Germinal center (tissue), 1 donor: ENCODE data around the gene HEXIM1.
A peak's percentile ranks its signal among the peaks of the same experiment; 100 is the strongest.

ENCODE experiments used
- DNase-seq: peaks from one replicate; pipeline ENCODE4 v3.0.0; 2012; ENCODE audit warnings: mixed read lengths, low spot score

The HEXIM1 gene

DNA sequence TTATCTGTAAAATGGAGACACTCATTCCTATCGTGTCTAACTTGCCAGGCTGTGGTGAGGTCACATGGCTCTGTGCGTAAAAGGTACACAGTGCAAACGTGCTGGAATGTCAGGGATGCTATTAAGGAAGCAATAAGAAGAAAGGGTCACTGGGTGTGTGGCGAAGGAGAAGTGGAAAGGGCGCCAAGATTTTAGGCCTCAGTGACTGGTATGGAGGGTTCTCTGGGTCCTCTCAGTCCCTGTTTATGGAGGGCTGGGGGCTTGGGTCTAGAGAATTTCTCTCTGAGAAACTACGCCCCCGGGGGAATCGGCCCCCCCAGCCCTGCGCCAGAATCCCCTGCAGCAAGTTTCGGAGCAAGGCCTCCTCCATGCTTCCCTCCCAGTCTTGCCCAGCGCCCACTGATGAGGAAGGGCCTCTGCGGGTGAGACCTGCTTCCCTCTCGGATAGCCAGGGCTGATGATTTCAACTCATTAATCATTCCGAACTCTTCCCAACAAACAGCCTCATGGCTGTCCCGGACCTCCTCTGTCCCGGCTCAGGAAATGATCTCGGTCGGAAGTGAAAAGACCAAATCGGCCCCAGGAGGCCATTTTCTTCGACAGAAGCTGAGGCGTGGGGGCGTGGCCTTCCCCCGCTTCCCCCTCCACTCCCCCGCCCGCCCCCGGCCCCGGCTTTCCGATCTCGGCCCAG is 1.2 kb upstream of the HEXIM1 start:
- DNase-seq: peak; percentile 60

DNA sequence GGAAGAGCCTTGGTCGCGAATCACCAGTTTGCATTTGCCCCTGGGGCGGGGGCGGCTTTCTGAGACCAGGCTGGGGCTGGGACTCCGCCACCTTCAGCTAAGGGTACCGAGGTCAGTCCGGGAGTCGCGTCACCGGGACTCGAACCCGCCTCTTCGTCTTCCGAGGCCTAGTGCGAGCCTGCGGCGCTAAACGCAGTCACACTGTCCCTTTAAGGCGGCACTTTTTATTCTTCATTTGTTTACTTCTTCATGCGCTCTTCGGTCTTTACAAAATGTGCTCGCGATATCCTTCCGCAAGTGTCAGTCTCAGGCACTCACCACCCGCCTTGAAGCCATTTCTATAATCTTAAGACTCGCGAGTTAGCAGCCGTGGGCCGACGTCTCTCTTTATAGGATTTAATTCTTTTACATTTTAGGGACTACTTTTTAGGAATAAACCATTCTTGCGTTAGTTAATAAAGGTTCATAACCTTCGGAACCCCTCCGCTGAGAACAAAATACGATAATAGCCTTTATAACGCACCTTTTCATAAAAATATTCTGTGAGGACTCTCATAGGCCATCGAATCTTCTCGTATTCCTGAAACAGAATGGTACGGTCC is 593 bp upstream of the HEXIM1 start:
- DNase-seq: peak; percentile 71

DNA sequence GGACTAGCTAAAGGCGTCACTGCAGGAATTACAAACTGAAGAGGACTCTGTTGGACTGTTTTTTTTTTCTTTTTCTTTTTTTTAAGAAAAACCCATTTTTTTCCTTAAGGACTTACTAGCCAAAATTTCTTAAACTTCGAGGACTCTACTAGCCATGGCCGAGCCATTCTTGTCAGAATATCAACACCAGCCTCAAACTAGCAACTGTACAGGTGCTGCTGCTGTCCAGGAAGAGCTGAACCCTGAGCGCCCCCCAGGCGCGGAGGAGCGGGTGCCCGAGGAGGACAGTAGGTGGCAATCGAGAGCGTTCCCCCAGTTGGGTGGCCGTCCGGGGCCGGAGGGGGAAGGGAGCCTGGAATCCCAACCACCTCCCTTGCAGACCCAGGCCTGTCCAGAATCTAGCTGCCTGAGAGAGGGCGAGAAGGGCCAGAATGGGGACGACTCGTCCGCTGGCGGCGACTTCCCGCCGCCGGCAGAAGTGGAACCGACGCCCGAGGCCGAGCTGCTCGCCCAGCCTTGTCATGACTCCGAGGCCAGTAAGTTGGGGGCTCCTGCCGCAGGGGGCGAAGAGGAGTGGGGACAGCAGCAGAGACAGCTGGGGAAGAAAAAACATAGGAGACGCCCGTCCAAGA is 878 bp downstream of the HEXIM1 start:
- peak; percentile 78 for DNase-seq

DNA sequence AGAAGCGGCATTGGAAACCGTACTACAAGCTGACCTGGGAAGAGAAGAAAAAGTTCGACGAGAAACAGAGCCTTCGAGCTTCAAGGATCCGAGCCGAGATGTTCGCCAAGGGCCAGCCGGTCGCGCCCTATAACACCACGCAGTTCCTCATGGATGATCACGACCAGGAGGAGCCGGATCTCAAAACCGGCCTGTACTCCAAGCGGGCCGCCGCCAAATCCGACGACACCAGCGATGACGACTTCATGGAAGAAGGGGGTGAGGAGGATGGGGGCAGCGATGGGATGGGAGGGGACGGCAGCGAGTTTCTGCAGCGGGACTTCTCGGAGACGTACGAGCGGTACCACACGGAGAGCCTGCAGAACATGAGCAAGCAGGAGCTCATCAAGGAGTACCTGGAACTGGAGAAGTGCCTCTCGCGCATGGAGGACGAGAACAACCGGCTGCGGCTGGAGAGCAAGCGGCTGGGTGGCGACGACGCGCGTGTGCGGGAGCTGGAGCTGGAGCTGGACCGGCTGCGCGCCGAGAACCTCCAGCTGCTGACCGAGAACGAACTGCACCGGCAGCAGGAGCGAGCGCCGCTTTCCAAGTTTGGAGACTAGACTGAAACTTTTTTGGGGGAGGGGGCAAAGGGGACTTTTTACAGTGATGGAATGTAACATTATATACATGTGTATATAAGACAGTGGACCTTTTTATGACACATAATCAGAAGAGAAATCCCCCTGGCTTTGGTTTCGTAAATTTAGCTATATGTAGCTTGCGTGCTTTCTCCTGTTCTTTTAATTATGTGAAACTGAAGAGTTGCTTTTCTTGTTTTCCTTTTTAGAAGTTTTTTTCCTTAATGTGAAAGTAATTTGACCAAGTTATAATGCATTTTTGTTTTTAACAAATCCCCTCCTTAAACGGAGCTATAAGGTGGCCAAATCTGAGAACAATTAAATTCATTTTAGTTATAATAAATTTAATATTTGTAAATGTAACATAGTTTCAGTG is 1.7 kb downstream of the HEXIM1 start:
- no peak for DNase-seq

DNA sequence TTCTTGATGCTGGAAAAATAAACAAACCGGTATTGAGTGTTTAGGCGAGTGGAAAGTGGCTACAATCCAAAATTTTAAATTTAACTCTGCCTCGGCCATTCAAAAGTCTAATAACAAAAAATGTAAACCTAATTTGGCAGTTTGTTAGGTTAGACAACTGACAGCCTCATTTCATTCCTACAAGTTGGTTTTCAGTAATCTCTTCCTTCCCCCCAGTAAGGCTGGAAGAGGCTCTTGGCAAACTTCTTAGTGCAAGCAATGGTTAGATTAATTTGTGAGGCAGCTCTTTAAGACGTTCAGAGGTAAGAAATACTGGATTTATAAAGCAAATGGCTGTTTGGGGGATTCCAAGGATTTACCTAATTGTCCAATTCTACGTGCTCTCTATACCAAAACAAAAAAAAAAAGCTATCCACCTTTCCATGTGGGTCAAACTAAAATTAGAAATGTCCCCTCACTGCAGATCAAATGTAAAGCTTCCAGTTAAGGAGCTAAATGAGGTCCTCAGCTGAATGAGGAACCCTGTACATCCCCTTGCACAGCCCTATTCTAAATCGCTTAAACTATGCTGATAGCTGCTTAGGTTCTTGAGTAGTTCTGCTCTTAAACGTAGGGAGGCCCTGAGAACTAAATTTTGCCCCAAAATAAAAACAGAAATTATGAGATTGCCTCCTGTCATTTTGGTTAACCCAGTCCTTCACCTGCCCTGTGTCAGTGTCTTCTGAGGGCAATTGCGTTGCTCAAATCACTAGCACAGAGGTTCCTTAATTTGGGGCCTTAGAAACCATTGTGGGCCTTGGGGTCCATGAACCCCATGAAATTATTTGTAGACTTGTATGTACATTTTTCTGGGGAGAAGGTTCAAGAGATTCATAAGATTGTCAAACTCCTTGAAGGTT is 2.9 kb downstream of the HEXIM1 start:
- DNase-seq: no peak

DNA sequence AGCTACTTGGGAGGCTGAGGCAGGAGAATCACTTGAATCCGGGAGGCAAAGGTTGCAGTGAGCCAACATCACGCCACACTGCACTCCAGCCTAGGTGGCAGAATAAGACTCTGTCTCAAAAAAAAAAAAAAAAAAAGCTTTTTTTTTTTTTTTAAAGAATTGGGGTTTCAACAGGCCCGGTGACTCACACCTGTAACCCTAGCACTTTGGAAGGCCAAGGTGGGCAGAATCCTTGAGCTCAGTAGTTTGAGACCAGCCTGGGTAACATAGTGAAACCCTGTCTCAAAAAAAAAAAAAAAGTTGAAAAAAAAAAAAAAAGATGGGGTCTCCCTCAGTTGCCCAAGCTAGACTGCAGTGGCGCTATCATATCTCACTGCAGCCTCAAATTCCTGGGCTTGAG is 6.8 kb downstream of the HEXIM1 start:
- DNase-seq: no peak

DNA sequence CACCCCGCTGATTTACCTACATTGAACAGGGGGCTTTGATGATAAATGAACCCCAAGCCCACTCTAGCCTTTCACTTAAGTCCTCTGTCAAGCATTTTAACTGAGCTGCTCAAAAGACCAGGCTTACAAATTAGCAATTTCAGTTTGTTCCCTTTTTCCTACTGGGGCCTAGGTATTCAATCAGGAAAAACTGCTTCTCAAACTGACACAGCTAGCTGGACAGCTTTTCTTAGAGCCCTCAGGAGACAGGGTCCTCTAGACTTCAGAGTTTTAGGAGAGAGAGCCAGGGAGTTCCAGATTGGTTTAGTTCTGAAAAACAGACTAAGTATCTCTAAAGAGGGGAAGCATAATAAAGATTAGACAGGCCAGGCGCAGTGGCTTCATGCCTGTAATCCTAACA is 7.2 kb downstream of the HEXIM1 start:
- no peak for DNase-seq

DNA sequence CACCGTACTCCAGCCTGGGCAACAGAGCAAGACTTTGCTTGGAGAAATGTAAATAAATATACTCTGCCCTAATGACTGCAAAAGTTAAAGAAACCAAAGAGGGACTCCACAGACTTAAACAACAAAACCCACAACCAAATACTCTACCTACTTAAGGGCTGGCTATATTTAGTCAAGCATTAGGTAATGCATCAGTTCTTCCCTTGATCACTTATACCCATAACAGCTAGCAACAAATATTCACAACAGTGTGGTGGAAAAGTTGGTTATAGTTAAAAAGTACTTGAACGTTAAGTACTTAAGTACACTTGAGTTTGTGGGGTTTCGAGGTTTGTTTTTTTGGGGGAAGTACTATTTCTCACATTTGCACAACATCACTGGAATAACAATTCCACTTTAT is 8.0 kb downstream of the HEXIM1 start:
- DNase-seq: no peak

DNA sequence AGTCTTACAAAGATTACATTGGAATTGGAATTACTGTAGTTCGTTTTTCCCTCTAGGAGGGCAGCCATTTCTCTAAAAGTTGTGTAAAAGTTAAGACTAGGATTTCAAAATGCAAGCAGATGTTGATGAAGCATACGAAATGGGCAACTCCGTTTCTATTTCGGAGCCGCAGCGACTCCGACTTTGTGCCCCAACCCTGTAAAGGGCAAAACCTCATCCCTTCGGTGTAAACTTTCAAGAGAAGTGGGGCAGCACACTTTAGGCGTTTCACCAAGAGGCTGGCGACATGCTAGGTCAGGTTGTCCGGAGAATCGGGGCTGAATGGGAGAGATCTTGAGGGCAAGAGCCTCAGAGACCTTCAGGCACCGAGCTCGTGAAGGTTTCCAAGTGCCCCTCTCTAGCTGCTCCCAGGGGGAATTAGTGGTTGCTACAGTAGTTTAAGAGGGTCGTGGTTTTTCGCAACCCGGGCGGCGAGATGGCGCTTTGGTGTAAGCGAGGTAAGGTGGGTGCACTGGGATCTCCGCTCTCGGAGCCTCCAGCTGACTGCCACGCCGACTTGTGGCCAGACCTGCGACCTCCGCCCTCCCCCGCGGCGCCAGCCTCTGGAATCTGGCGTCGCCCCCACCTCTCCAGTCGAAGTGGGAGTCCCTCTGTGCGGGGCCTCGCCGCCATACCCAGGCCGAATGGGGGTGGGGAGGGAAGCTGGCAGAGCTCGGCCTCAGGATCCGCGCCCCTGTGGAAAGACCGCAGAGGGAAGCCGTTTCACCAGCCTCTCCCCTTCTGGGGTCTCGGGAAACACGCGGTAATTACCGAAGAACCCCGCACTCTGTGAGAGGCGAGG is 12.4 kb downstream of the HEXIM1 start:
- peak; percentile 51 for DNase-seq

DNA sequence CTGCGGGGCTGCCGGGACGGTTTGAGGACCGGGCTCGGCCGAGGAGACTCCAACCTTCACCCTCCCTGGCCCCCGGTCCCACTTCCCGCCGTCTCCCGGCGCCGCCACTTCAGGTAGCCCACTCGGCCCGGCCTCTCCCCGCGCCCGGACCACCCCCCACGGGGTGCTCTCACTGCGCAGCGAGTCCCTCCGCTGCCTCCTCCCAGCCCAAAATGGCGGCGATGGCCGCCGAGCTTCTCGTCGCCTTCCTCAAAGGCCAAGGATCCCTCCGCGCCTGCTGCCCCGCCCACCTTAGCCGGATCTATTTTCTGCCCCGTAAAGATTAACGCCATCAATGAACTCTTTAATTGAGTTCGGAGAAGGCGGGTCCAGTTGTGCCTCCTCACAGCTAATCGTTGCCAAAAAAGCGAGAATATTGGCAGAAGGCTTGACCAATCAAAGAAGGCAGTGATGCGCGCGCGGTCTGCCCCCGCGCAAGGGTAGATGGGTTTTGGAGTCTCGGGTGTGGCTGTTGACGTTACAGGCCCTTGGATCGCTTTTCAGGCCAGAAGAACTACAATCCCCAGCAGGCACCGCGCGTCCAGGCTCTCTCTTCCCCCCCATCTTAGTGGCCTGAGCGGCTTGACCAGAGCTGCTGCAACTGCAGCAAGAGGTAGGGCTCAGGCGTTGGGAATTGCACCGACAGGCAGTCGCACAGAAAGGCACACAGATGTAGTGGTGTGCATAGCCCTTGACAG is 13.2 kb downstream of the HEXIM1 start, which contains the start of gene HEXIM2:
Gene HEXIM2 (plus strand): TSS at position 588 of the 737 bp plus-strand sequence. CDS start 919 bp downstream, outside the sequence.
- peak; percentile 97 for DNase-seq

DNA sequence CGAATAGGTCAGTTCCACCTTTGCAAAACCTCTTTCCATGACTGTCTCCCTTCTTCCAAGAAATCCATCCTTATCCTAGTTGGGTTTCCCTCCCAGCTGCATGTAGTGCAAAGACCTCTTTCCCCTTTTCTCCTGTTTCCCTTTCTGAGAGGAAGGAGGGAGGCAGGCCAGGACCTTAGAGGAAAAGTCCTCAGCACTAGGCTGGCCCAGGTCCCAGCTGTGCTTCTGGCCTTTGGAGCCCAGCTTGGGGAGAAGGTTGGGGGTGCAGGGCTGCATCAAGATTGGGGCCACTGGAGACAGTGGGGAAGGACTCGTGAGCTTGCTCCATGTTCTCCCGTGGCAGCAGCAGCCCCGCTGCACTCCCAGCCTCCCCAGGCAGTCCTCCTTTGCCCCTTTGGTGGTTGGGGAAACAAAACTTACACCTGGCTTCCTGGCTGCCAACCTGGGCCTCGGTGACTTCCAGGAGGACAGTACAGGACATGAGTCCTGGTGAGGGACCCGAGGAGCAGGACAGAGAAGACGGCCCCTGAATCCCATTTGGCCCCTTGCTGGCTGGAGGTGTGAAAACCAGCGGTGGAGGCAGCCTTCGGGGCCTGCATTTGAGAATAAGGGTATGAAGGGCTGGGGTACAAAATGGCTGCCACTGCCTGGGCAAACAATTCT is 13.9 kb downstream of the HEXIM1 start:
- DNase-seq: no peak

DNA sequence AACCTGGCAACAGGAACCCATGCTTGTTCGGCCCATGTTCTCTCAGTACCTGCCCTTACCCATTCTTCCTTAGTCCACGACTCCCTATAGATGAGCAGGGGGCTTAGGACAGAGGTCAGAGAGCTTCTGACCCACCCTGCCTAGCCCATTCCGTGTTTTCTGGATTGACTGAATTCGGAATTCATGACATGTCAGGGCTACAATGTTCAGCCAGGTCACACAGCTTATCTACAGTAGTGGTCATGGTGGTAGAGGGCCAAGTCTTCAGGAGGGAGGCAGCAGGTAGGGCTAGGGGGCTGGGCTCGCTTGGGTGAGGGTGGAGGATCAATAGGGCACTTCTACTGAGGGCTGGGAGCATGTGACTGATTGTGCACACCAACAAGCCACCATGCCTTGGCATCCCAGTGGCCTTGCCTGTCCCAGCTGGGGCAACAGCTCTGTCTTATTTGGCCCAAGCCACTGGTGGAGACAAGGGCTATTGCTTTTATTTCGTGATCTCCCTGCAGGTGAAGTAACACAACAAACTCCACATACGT is 16.5 kb downstream of the HEXIM1 start:
- no peak for DNase-seq

DNA sequence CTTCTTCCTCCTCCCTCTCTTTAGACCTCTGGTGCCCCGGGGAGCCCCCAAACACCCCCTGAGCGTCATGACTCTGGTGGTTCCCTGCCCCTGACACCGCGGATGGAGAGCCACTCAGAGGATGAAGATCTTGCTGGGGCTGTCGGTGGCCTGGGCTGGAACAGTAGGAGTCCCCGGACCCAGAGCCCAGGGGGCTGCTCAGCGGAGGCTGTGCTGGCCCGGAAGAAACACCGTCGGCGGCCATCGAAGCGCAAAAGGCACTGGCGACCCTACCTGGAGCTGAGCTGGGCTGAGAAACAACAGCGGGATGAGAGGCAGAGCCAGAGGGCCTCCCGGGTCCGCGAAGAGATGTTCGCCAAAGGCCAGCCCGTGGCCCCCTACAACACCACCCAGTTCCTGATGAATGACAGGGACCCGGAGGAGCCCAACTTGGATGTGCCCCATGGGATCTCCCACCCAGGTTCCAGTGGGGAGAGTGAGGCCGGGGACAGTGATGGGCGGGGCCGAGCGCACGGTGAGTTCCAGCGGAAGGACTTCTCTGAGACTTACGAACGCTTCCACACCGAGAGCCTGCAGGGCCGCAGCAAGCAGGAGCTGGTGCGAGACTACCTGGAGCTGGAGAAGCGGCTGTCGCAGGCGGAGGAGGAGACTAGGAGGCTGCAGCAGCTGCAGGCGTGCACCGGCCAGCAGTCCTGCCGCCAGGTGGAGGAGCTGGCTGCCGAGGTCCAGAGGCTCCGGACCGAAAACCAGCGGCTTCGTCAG is 20.9 kb downstream of the HEXIM1 start:
- DNase-seq: no peak

DNA sequence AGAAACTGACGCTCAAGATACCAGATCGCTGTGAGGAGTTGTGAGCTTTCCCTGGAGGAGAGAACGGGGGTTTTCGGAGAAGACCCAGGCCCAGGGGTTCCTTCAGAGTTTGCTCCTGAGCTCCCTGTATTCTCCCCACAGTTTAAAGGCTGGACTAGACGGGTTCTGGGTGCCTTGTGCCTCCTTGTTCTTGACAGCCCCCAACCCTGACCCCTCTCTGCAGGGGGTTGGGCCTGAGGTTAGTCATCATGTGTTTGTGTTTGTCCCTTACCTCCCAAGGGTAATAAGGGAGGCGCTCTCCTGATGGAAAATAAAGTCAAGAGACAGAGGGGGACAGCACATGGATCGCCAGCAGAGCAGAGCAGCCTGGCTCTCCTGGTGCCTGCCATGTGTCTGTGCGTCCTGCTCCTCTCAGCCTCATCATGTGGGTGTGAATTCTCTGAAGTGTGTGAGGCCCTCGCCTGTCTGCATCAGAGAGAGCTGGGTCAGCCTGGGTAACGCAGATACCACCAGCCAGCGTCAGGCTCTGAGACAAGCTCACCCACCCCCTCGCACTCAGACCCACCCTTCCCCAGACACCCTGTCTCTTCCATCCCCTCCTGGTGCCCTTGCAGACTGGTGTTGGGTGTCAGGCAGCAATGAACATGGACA is 22.1 kb downstream of the HEXIM1 start:
- DNase-seq: no peak

DNA sequence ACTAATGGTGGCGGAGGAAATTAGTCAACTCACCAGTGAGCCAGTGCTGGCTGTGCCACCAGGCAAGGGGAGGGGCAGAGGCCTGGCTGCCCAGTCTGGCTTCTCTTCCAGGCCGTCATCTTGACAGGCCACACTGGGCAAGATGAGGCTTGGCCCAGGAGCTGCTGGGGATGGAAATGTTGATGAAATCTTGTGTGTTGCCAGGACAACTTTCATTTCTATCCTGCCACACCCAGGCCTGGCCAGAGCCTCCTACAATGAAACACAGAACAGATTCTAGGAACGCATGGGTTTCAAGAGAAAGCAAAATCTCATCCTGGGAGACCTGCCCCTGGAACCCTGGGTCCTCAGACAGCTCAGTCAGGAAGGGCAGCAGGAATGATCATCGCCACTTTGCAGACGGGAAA is 22.7 kb downstream of the HEXIM1 start:
- DNase-seq: no peak

DNA sequence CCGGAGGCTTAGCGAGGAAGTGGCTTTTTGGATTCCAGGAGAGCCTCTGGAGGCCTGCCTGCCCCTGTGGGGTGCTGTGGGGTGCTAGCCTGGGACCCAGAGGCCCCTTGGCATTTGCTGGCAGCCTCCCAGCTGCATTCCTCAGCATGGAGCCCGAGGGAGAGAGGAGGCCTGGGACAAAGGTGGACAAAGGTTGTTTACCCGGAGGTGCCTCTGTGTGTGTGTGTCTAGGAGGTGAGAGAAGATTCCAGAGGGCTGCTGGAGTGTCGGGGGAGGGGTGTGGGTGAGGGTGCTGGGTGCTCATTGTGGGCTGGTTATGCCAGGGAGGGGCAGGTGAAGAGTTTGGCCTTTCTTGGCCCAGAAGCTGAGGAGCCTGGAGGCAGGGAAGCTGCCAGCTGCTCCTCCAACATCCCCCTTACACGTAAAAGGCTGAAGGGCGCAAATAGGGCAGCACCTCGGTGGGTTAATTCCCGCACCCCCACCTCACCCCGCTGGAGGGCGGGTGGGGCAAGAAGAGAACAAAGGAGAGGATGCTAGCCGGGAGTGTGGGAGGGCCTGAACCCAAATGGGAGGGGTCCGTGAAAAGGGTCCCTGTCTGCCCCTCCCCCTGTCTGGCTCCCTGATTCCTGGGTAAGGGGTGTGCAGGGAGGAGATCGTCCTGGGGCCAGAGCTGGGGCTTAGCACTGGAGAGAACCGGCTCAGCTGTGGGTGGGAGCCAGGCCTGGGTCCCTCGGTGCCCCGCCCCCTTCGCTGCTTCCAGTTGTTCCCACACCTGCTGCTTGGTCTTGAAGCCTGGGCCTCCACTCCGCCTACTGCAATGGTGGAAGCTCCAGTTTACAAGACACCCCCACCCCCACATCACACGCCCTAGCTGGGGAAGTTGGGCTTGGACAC is 23.3 kb downstream of the HEXIM1 start:
- no peak for DNase-seq

DNA sequence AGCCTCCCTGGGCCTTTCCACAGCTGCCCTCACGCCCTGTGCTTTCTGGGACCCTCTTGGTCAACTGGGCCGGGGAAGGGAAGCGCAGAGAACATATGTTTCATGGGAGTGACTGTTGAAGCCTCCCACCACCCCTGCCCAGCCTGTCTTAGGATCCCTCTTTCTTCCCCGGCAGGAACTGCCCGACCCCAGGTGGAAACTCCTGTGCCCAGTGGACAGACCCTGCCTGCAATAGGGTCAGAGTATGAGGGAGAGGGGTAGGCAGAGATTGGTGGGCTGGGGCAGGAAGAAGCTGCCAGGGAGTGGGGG is 23.9 kb downstream of the HEXIM1 start:
- no peak for DNase-seq
